Endothelial cell of umbilical vein (primary cell): ENCODE measurements around the gene SAC3D1. TPM values are rescaled to one million over a fixed set of nuclear protein-coding genes. Genes with fewer than 3 reads are reported as not detected.

Experiments used
- BruUV-seq: library from RNA; stranded (reverse); fragments of 400-500 nt; replicated peaks from 2 replicates; lab custom pipeline; 2021; lab: Mats Ljungman, UMichigan
- CTCF ChIA-PET: fragments of 300-600, 350-600 bp; sonication (Branson Sonifier 250); formaldehyde crosslinking; loops from one replicate; lab custom pipeline; 2021; ENCODE audit warnings: antibody characterized with exemption, inconsistent platforms; lab: Charles Lee
- POLR2A ChIA-PET: fragments of 300-600, 350-600 bp; sonication (Branson Sonifier 250); formaldehyde crosslinking; loops from one replicate; lab custom pipeline; 2021; ENCODE audit warnings: antibody characterized with exemption, inconsistent platforms; lab: Charles Lee
- DNase-seq: peaks from one replicate; pipeline ENCODE4 v3.0.0-alpha.2; 2011; ENCODE audit warnings: low read depth, low spot score
- FAIRE-seq: peaks from 2 replicates; lab custom pipeline; 2011; peaks lifted over from hg19 to GRCh38; lab: Jason Lieb, UNC
- H2AFZ ChIP-seq: 2 replicates; pipeline ENCODE4 v1.6.0; 2012; ENCODE audit warnings: low read depth, low read length, control low read depth, inconsistent platforms
- H3K27ac ChIP-seq: 2 replicates; pipeline ENCODE4 v1.5.1; 2011; ENCODE audit warnings: low read depth, mild to moderate bottlenecking, control low read depth, low read length, moderate library complexity; ENCODE audit not compliant: insufficient read depth
- H3K27me3 ChIP-seq, 2 experiments: 2 replicates each; pipeline versions ENCODE4 v1.6.0 to v1.6.1; 2011; ENCODE audit warnings: low read length in 2 of 2, mixed read lengths in 1 of 2; ENCODE audit not compliant: control insufficient read depth in 2 of 2, insufficient read depth in 2 of 2
- H3K36me3 ChIP-seq, 2 experiments: 2 replicates in 1 of 2; 3 replicates in 1 of 2; pipeline ENCODE4 v1.5.1; 2011; ENCODE audit warnings: low read length in 2 of 2, mild to moderate bottlenecking in 1 of 2, moderate library complexity in 1 of 2; ENCODE audit not compliant: control insufficient read depth in 2 of 2, insufficient read depth in 2 of 2; ENCODE audit errors: extremely low read depth in 1 of 2
- H3K4me1 ChIP-seq: 3 replicates; pipeline ENCODE4 v1.5.1; 2011; ENCODE audit warnings: mild to moderate bottlenecking, low read length; ENCODE audit not compliant: control insufficient read depth, insufficient read depth; ENCODE audit errors: extremely low read depth
- H3K4me2 ChIP-seq: 2 replicates; pipeline ENCODE4 v1.6.1; 2011; ENCODE audit warnings: low read length, control low read depth, mixed read lengths; ENCODE audit not compliant: insufficient read depth
- H3K4me3 ChIP-seq, 3 experiments: fragments of 200-600 bp in 1 of 3; sonication (generic), shearing (Covaris generic) in 1 of 3; replicated peaks in 1 of 3; 2 replicates each; pipeline ENCODE4 v1.5.1; 2011 to 2016; ENCODE audit warnings: control low read depth in 3 of 3, low read length in 3 of 3, mild to moderate bottlenecking in 2 of 3, inconsistent platforms in 1 of 3, low read depth in 1 of 3, moderate library complexity in 1 of 3; ENCODE audit not compliant: insufficient read depth in 1 of 3
- H3K79me2 ChIP-seq: 2 replicates; pipeline ENCODE4 v1.6.0; 2012; ENCODE audit warnings: low read length, inconsistent platforms; ENCODE audit not compliant: control insufficient read depth, insufficient read depth
- H3K9ac ChIP-seq: replicated peaks from 2 replicates; pipeline ENCODE3; 2011; ENCODE audit warnings: low read length, control low read depth; ENCODE audit not compliant: insufficient read depth; ENCODE audit errors: extremely low read depth
- H3K9me1 ChIP-seq: replicated peaks from 3 replicates; pipeline ENCODE4 v1.6.0; 2011; ENCODE audit warnings: mild to moderate bottlenecking, low read length; ENCODE audit not compliant: control insufficient read depth, insufficient read depth; ENCODE audit errors: extremely low read depth
- H3K9me3 ChIP-seq: replicated peaks from 2 replicates; pipeline ENCODE4 v1.5.1; 2012; ENCODE audit warnings: low read length, inconsistent platforms; ENCODE audit not compliant: control insufficient read depth, insufficient read depth
- H4K20me1 ChIP-seq: replicated peaks from 2 replicates; pipeline ENCODE3; 2011; ENCODE audit warnings: mild to moderate bottlenecking, low read length; ENCODE audit not compliant: control insufficient read depth, insufficient read depth; ENCODE audit errors: extremely low read depth
- CTCF ChIP-seq, 2 donors: IDR thresholded peaks; 1 replicate in 1 of 2; 2 replicates in 1 of 2; pipeline ENCODE4 v1.5.1; 2011; ENCODE audit warnings: low read length in 2 of 2, mild to moderate bottlenecking in 2 of 2, moderate library complexity in 2 of 2, control low read depth in 1 of 2, inconsistent platforms in 1 of 2, low read depth in 1 of 2; ENCODE audit not compliant: insufficient read depth in 1 of 2; ENCODE audit errors: extremely low read depth in 1 of 2
- EZH2 ChIP-seq: IDR thresholded peaks from 2 replicates; pipeline ENCODE4 v1.6.1; 2012; ENCODE audit warnings: borderline replicate concordance, low read depth, mild to moderate bottlenecking, moderate library complexity, low read length, inconsistent platforms; ENCODE audit not compliant: severe bottlenecking
- FOS ChIP-seq: IDR thresholded peaks from 2 replicates; pipeline ENCODE4 v1.6.1; 2011; ENCODE audit warnings: mild to moderate bottlenecking, low read length, moderate library complexity, borderline replicate concordance; ENCODE audit not compliant: insufficient read depth
- GATA2 ChIP-seq: IDR thresholded peaks from 2 replicates; pipeline ENCODE4 v1.7.0; 2011; ENCODE audit warnings: low read depth, mild to moderate bottlenecking, moderate library complexity, mixed read lengths, low read length; ENCODE audit not compliant: insufficient read length, insufficient read depth
- JUN ChIP-seq: IDR thresholded peaks from 2 replicates; pipeline ENCODE4 v1.6.1; 2011; ENCODE audit warnings: borderline replicate concordance, low read depth; ENCODE audit not compliant: insufficient read length, insufficient read depth
- MAX ChIP-seq: IDR thresholded peaks from 2 replicates; pipeline ENCODE4 v1.6.1; 2011; ENCODE audit not compliant: insufficient read depth, insufficient read length
- MYC ChIP-seq: IDR thresholded peaks from one replicate; pipeline ENCODE4 v1.6.1; 2011; ENCODE audit warnings: mild to moderate bottlenecking, low read depth, low read length
- POLR2A ChIP-seq: IDR thresholded peaks from 2 replicates; pipeline ENCODE4 v1.6.1; 2012; ENCODE audit warnings: low read depth, mild to moderate bottlenecking, control low read depth, low read length
- POLR2AphosphoS5 ChIP-seq: IDR thresholded peaks from 2 replicates; pipeline ENCODE4 v1.6.1; 2012; ENCODE audit warnings: low read depth, mild to moderate bottlenecking, control low read depth, low read length, moderate library complexity; ENCODE audit not compliant: insufficient read depth
- dilution Hi-C: fragments of 300-500 bp; cut with MboI; formaldehyde crosslinking; loops from one replicate; pipeline ENCODE4 v1.15.0; 2019; ENCODE audit warnings: low sequenced_read_pairs; ENCODE audit not compliant: extremely low pct_ligation_motif_present
- intact Hi-C: fragments of 100-400 bp; cut with micrococcal nuclease; formaldehyde crosslinking; loops from one replicate; pipeline ENCODE4 v1.10.0; 2022
- polyA plus RNA-seq, 4 experiments: library from polyadenylated mRNA; depleted of rRNA in 3 of 4; stranded (reverse) in 3 of 4; unstranded in 1 of 4; fragments of >200 nt; gene quantifications; 2 replicates each; pipeline versions ENCODE4 v1.2.1 to v1.2.3, GENCODE V29; 2011 to 2012; ENCODE audit warnings: missing spikeins in 1 of 4
- total RNA-seq: library from RNA; stranded (reverse); gene quantifications from 2 replicates; pipeline ENCODE4 v1.2.3, GENCODE V29; 2021

SAC3D1 gene
- total and polyA plus RNA-seq, 2 donors (not counting 3 experiments of a cell fraction or from before 2014, with no cell fraction given): 16.6 to 17.0 TPM

GRCh38 chr11:65008016-65008415 is 33.0 kb upstream of the SAC3D1 start:
- H3K4me1 ChIP-seq: peaks cover under 1% of the 10 kb centered on the region
- CTCF ChIA-PET: interaction anchor here (1.4 to 1.6 kb wide), 2 partner anchors 9 to 11 kb away, joined by 3 to 8 read pairs; partner anchors contain the start of gene BATF2

More at GRCh38 chr11:65008016-65008415, 33.0 kb upstream of the SAC3D1 start:
- no peak for FAIRE-seq
- Histone ChIP-seq H3K9me1 (no peaks in the 10 kb centered on the region), H2AFZ (no peak overlapping the region), H3K27me3 (no peaks in the 10 kb centered on the region), H3K36me3 (no peaks in the 10 kb centered on the region), H3K9me3 (no peaks in the 10 kb centered on the region), H3K27ac (no peak overlapping the region), H3K9ac (no peak overlapping the region), H4K20me1 (no peaks in the 10 kb centered on the region), H3K79me2 (no peaks in the 10 kb centered on the region), H3K4me3 (no peak overlapping the region), H3K4me2 (no peak overlapping the region)
- intact Hi-C loops (no loop called here), dilution Hi-C loops (no loop called here)
- TF ChIP-seq MYC (no peak), POLR2A (no peak), POLR2AphosphoS5 (no peak), FOS (no peak), JUN (no peak), EZH2 (no peak), CTCF (IDR thresholded peaks at IDR 0.05; ENCODE audit: extremely low read depth in 1 of 2, insufficient read depth in 1 of 2, low read depth in 1 of 2, low read length in 2 of 2) (no peak), GATA2 (no peak), MAX (no peak)
- no peak for DNase-seq
- BruUV-seq: no TSS peak
- POLR2A ChIA-PET: no interaction called here
